ENCODE data around the gene SLC17A8.

DNA sequence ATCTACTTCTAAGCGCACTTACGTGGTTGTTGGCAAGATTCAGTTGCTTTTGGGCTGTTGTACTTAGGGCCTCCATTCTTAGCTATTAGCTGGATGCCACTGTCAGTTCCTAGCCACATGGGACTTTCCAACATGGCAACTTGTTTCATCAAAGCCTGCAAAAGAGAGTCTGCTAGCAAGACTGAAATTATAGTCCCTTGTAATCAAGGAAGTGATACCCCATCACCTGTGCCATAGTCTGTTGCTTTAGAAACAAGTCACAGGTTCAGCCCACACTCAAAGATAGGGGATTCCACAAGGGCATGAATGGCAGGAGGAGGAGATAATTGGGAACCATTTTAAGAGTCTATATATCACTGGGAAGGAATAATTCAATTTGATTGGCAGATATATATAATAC, 27.1 kb upstream of the SLC17A8 start:
- TF ChIP-seq TAF1 (IDR thresholded peaks at IDR 0.05; ENCODE audit: low read depth, low read length) (no peak), POLR2A (IDR thresholded peaks at IDR 0.05; ENCODE audit: low read depth, low read length) (no peak), POU2F2 (IDR thresholded peaks at IDR 0.05; ENCODE audit: low read depth, low read length) (no peak)
